Colonic mucosa (tissue), 4 donors: ENCODE measurements around the gene CDH26. TPM values are rescaled to one million over a fixed set of nuclear protein-coding genes. Genes with fewer than 3 reads are reported as not detected.

Experiments used
- DNase-seq: peaks from one replicate; pipeline ENCODE4 v3.0.0-alpha.2; 2020
- H3K27ac ChIP-seq: fragments of 200-600 bp; one replicate; pipeline ENCODE4 v1.8.0; 2021
- H3K27me3 ChIP-seq: fragments of 200-600 bp; one replicate; pipeline ENCODE4 v1.8.0; 2021
- H3K36me3 ChIP-seq: fragments of 200-600 bp; one replicate; pipeline ENCODE4 v1.8.0; 2021
- H3K4me1 ChIP-seq: fragments of 200-600 bp; one replicate; pipeline ENCODE4 v1.8.0; 2021; ENCODE audit warnings: mild to moderate bottlenecking
- H3K4me3 ChIP-seq: fragments of 200-600 bp; one replicate; pipeline ENCODE4 v1.8.0; 2021
- H3K9ac ChIP-seq, 2 donors: one replicate each; pipeline ENCODE4 v1.7.0; 2013; ENCODE audit warnings: control low read depth in 2 of 2, low read depth in 2 of 2, low read length in 2 of 2
- H3K9me3 ChIP-seq: fragments of 200-600 bp; one replicate; pipeline ENCODE4 v1.8.0; 2021
- intact Hi-C: fragments of 100-400 bp; cut with DNase I; formaldehyde crosslinking; loops from one replicate; pipeline ENCODE4 v1.14.1; 2022
- total RNA-seq, 2 donors: library from RNA; stranded (reverse); fragmentation: NEBNext Ultra II Directional in 1 of 2; extraction: Animal tissue kit (Norgen Biotek cat#: 25700) in 1 of 2; gene quantifications; one replicate each; pipeline ENCODE4 v1.2.1, GENCODE V29; 2021
- TF ChIP-seq, protein P1 (sequence below): fragments of 200-600 bp; IDR thresholded peaks from one replicate; pipeline ENCODE4 v1.8.0; 2022; ENCODE audit warnings: antibody characterized with exemption, mild to moderate bottlenecking
- donor health status: healthy.
- donor health status: DM: no; HTN: no; CAD: no.
- donor health status: DM: no; HTN: no; CAD: no.

Gene CDH26
- total RNA-seq, 2 donors from 2014 or later = 0.27 to 0.45 TPM

GRCh38 chr20:60060593-60060992 lies 102.4 kb downstream of the CDH26 start:
- TF ChIP-seq, protein P1, sequence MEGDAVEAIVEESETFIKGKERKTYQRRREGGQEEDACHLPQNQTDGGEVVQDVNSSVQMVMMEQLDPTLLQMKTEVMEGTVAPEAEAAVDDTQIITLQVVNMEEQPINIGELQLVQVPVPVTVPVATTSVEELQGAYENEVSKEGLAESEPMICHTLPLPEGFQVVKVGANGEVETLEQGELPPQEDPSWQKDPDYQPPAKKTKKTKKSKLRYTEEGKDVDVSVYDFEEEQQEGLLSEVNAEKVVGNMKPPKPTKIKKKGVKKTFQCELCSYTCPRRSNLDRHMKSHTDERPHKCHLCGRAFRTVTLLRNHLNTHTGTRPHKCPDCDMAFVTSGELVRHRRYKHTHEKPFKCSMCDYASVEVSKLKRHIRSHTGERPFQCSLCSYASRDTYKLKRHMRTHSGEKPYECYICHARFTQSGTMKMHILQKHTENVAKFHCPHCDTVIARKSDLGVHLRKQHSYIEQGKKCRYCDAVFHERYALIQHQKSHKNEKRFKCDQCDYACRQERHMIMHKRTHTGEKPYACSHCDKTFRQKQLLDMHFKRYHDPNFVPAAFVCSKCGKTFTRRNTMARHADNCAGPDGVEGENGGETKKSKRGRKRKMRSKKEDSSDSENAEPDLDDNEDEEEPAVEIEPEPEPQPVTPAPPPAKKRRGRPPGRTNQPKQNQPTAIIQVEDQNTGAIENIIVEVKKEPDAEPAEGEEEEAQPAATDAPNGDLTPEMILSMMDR = no peak
- Histone ChIP-seq H3K9ac (no peak overlapping the region), H3K27ac (no peak overlapping the region), H3K4me3 (no peak overlapping the region), H3K36me3 (no peaks in the 10 kb centered on the region), H3K9me3 (no peaks in the 10 kb centered on the region), H3K4me1 (no peaks in the 10 kb centered on the region), H3K27me3 (no peaks in the 10 kb centered on the region)
- intact Hi-C loops = no loop called here
- no peak for DNase-seq

- Histone ChIP-seq H3K9ac (no peak overlapping the region), H3K4me1 (no peaks in the 10 kb centered on the region), H3K36me3 (no peaks in the 10 kb centered on the region), H3K9me3 (no peaks in the 10 kb centered on the region), H3K4me3 (no peak overlapping the region), H3K27ac (no peak overlapping the region), H3K27me3 (no peaks in the 10 kb centered on the region)
- TF ChIP-seq, protein P1 = no peak
- DNase-seq = no peak
- intact Hi-C loops = no loop called here
Observed at GRCh38 chr20:60062431-60063047, 104.3 kb downstream of the CDH26 start.

- no peak for DNase-seq
- H3K27ac ChIP-seq = no peak overlapping the region
Observed at GRCh38 chr20:60063048-60063451, 104.8 kb downstream of the CDH26 start.

GRCh38 chr20:60063739-60064380 lies 105.6 kb downstream of the CDH26 start:
- TF ChIP-seq, protein P1 = no peak
- no peak for DNase-seq
- Histone ChIP-seq H3K36me3 (no peaks in the 10 kb centered on the region), H3K9me3 (no peaks in the 10 kb centered on the region), H3K27ac (no peak overlapping the region), H3K4me3 (no peak overlapping the region), H3K9ac (no peak overlapping the region), H3K27me3 (no peaks in the 10 kb centered on the region), H3K4me1 (no peaks in the 10 kb centered on the region)
- intact Hi-C loops = no loop called here

More at GRCh38 chr20:60063048-60063451, 104.8 kb downstream of the CDH26 start:
- H3K4me1 ChIP-seq = no peaks in the 10 kb centered on the region
- TF ChIP-seq, protein P1 = no peak
- H3K9ac ChIP-seq = no peak overlapping the region
- H3K4me3 ChIP-seq = no peak overlapping the region
- H3K27me3 ChIP-seq = no peaks in the 10 kb centered on the region
- no peaks in the 10 kb centered on the region for H3K36me3 ChIP-seq
- intact Hi-C loops = no loop called here
- H3K9me3 ChIP-seq = no peaks in the 10 kb centered on the region

Other genes starting within 250 kb of the CDH26 start
- gene SYCP2, start 24.8 kb upstream of the CDH26 start, total RNA-seq = 1 to 10 TPM in 1 of 2 donors, under 1 TPM in 1; 0.74 to 1.1 TPM
- gene PPP1R3D, start 18.1 kb upstream of the CDH26 start, total RNA-seq = 1 to 10 TPM; 6.3 to 9.2 TPM
- 10 to 100 TPM in 1 of 2 donors, 1 to 10 TPM in 1; 5.5 to 11.2 TPM for gene FAM217B, start 18.0 kb upstream of the CDH26 start, total RNA-seq